ENCODE measurements around the gene METAP1.
"Not testable (repeated sequence)": the region's sequence is repeated elsewhere in the genome, so short reads cannot be mapped to it uniquely, and the experiment has no call there.

The METAP1 gene

GRCh38 chr4:99061048-99061700 lies 65.7 kb downstream of the METAP1 start:
- no peak for DNase-seq

- DNase-seq = peak; percentile 75
Measured at GRCh38 chr4:99062120-99062519, 66.6 kb downstream of the METAP1 start.

DNA sequence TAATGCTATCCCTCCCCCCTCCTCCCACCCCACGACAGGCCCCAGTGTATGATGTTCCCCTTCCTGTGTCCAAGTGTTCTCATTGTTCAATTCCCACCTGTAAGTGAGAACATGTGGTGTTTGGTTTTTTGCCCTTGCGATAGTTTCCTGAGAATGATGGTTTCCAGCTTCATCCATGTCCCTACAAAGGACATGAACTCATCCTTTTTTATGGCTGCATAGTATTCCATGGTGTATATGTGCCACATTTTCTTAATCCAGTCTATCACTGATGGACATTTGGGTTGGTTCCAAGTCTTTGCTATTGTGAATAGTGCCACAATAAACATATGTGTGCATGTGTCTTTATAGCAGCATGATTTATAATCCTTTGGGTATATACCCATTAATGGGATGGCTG lies 70.0 kb downstream of the METAP1 start:
- not testable (repeated sequence) for DNase-seq

GRCh38 chr4:99067617-99068016 lies 72.1 kb downstream of the METAP1 start:
- no peak for DNase-seq

GRCh38 chr4:99071159-99071558 lies 75.6 kb downstream of the METAP1 start:
- no peak for DNase-seq

DNA sequence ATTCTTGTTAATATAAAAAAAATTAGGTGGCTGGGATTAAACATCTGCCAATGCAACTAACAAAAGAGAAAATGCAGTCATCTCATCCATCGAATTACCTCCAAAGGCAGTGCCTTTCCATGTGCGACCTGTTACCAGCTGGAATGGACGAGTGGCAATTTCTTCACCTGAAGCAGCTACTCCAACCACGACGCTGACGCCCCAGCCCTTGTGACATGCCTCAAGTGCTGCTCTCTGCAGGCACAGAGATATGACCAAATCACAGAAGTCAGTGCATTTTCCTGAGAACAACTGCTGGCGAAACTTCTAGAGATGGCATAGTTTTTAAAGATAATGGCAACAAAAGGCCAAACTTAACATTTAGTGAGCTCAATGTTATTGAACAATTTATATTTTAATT lies 79.3 kb downstream of the METAP1 start:
- no peak for DNase-seq

GRCh38 chr4:99076292-99076976 lies 80.9 kb downstream of the METAP1 start:
- DNase-seq = no peak

DNA sequence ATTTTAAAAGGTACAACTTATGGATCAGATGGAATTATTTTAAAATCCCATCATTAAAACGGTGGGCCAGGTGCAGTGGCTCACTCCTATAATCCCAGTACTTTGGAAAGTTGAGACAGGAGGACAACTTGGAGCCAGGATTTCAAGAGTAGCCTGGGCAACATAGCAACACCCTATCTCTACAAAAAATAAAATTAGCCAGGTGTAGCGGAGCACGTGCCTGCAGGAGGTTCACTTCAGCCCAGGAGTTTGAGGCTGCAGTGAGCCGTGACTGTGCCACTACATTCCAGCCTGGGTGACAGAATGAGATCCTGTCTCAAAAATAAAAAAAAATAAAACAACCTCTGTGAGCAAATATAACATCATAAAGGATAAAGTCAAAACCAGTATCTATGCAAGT lies 81.7 kb downstream of the METAP1 start:
- DNase-seq = no peak

- DNase-seq = no peak
Measured at GRCh38 chr4:99078336-99078735, 82.8 kb downstream of the METAP1 start.

- no peak for DNase-seq
Measured at GRCh38 chr4:99078931-99079624, 83.6 kb downstream of the METAP1 start.

DNA sequence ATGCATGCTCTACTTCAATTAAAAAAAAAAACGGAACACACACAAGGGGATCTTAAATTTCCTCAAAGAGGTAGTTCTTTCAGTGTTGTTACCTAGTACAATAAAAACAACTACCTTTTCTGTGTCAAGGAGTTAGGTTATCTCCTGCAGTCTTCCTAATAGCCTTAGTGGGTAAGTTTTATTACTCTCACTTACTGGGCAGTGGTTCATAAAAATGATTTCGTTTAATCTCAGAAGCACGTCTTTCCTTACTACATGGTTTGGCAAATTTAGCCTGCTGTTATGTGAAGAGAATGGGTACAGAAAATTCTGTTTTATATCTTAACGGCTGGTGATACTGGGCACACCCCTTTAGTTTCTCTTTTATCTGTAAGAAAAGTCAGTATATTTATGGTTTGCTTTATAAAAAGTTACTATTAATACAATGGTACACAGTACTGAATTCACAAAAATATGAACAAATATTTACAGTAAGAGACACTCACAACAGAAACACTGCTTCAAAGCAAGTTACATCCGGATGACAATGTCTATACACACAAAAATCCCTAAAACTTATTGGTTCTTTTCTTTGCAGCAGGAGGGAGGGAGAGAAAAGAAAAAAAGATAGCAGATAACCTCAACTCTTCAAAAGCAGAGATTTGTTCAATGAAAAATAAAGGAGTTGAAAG lies 84.2 kb downstream of the METAP1 start:
- DNase-seq = no peak

DNA sequence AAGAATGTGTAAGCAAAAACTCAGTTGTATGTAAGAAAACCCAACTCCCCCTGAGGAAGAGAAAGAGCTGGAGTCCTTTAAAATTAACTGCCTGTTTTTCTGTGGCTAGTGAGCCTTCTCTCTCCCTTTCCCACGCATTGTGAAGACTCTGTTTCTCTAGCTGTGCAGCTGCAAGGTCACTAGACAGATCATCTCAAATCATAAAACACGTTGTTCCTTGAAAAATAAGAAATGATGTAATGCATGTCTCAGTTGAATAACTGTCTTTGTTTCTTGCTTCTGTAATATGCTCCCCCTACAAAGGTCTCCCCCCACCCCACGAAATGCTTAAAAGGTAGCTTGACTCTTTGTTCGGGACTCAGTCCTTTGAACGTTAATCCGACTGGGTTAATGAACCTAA lies 85.3 kb downstream of the METAP1 start:
- not testable (repeated sequence) for DNase-seq

GRCh38 chr4:99082192-99082591 lies 86.7 kb downstream of the METAP1 start:
- no peak for DNase-seq

DNA sequence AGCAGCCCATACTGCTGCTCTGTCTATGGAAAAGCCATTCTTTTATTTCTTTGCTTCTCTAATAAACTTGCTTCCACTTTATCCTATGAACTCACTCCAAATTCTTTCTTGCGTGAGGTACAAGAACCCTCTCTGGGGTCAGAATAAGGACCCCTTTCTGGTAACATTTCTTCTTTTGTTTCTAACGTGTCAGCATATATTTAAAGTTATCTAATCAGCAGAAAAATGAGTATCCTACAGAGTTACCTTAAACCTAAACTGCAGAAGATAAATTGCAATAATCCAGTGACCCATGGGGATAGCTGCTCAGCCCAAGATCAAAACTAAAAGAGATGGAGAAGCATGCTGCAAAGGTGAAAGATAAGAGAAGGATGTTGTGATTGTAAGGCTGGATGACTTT lies 89.1 kb downstream of the METAP1 start:
- DNase-seq = no peak

DNA sequence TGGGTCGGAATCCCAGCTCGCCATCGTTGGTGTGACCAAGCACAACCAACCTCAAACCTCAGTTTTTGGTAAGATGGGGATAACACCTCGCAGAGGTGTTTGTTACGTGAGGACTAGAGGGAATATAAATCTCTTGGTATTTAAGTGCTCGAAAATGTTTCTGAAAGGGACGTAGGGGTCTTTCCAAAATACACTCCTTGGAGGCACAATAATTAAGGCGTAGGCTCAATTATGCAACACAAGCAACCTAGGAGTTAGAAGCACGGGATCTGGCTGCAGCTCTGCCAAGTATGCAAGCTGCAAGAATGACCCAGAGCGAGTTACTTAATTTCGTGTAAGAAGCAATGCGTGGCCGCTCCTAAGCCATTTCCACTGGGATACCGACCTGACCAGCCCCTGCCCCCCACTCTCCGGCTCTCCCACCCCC lies 92.5 kb downstream of the METAP1 start:
- no peak for DNase-seq

GRCh38 chr4:99088481-99089365 lies 93.2 kb downstream of the METAP1 start, which contains the start of gene ADH5:
TSS of gene ADH5 (minus strand) at chr4:99088788. CDS start at chr4:99088700, 88 bp downstream.
- peak; percentile 74 for DNase-seq

GRCh38 chr4:99090481-99091215 lies 95.1 kb downstream of the METAP1 start:
- no peak for DNase-seq

- DNase-seq = no peak
Measured at GRCh38 chr4:99091216-99091575, 95.7 kb downstream of the METAP1 start.

DNA sequence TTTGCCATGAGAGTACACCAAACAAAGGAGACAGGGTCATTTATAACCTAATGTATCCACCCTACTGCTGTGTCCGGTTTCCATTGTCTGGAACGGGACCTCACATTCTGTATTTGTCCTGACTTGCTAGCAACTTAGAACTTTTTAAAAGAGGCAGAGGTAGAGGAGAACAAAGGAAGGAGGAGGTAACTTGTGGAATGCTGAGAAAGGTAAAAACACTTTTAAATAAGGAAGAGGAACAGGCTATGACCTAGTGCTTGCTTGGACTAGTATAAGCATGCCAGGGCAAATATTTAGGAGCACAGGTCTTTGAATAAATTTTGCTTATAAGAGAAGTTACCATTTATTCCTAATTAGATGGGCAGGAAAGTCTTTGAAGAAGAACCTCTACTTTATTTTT lies 96.3 kb downstream of the METAP1 start:
- not testable (repeated sequence) for DNase-seq

DNA sequence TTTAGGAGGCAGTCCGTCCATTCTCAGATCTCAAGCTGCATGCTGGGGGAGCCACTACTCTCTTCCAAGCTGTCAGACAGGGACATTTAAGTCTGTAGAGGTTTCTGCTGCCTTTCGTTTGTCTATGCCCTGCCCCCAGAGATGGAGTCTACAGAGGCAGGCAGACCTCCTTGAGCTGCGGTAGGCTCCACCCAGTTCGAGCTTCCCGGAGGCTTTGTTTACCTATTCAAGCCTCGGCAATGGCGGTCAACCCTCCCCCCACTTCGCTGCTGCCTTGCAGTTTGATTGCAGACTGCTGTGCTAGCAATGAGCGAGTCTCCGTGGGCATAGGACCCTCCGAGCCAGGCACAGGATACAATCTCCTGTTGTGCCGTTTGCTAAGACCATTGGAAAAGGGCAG lies 103.8 kb downstream of the METAP1 start:
- no peak for DNase-seq

DNA sequence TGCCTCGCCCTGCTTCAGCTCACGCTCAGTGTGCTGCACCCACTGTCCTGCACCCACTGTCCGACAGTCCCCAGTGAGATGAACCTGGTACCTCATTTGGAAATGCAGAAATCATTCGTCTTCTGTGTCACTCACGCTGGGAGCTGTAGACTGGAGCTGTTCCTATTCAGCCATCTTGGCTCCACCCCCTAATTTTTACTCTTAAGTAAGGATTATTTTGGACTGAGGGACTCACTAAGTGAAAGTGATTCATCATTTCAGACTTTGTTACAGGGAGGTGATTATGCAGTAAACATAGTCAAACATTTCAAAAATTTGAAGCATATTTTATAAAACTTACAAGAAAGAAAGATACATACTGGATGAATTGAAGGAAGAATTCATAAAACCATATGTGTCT lies 104.3 kb downstream of the METAP1 start:
- not testable (repeated sequence) for DNase-seq

DNA sequence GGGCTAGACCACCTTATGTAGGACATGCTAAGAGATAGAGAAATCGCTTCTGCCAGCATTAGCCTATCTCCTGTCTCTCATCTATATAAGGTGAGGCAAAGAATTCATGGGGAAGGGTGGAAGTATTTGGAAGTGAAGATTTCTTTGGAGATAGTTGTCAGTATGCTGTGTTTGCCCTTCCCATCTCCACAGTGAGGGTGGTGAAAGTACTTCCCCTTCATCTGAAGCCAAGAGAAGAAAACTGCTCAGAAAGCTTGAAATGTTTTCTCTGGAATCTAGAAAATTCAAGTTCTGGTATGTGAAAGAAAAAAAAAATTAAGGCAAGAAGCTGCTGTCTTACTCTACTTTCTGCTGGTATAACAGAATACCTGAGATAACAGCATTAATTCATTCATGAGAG lies 105.4 kb downstream of the METAP1 start:
- no peak for DNase-seq
